HUES6 (cell line): ENCODE results near the gene CCDC106.

Experiments used
- H3K27ac ChIP-seq: 2 replicates; pipeline ENCODE4 v1.7.0; 2013; ENCODE audit warnings: low read depth, mild to moderate bottlenecking, low read length, inconsistent platforms
- H3K27me3 ChIP-seq: 2 replicates; pipeline ENCODE4 v1.6.1; 2013; ENCODE audit warnings: low read length; ENCODE audit not compliant: control insufficient read depth, insufficient read depth
- H3K36me3 ChIP-seq: 2 replicates; pipeline ENCODE4 v1.6.1; 2013; ENCODE audit warnings: low read length; ENCODE audit not compliant: control insufficient read depth, insufficient read depth
- H3K4me1 ChIP-seq: 2 replicates; pipeline ENCODE4 v1.6.1; 2013; ENCODE audit warnings: low read length; ENCODE audit not compliant: control insufficient read depth, insufficient read depth
- H3K4me3 ChIP-seq: 2 replicates; pipeline ENCODE4 v1.5.1; 2013; ENCODE audit warnings: low read depth, low read length
- H3K9ac ChIP-seq: one replicate; pipeline ENCODE4 v1.6.1; 2013; ENCODE audit warnings: mild to moderate bottlenecking, low read length
- H3K9me3 ChIP-seq: 2 replicates; pipeline ENCODE4 v1.6.1; 2013; ENCODE audit warnings: low read depth, low read length; ENCODE audit not compliant: control insufficient read depth, insufficient read depth

The CCDC106 gene

GRCh38 chr19:55623561-55623960, 24.5 kb upstream of the CCDC106 start:
- Histone ChIP-seq H3K36me3 (peaks cover 17% of the 10 kb centered on the region), H3K4me1 (no peaks in the 10 kb centered on the region; the same call in 1 of the 2 replicates), H3K27me3 (no peaks in the 10 kb centered on the region), H3K9me3 (no peaks in the 10 kb centered on the region), H3K27ac (no peak overlapping the region), H3K4me3 (peak overlapping the region; percentile 53), H3K9ac (no peak overlapping the region)

GRCh38 chr19:55624109-55625003, 23.7 kb upstream of the CCDC106 start, which contains the start of gene ZNF784:
ZNF784 (minus strand) TSS chr19:55624566; CDS start chr19:55624561, 5 bp downstream.
- no peaks in the 10 kb centered on the region; the same call in 1 of the 2 replicates for H3K4me1 ChIP-seq
- H3K27me3 ChIP-seq = no peaks in the 10 kb centered on the region
- peaks cover 17% of the 10 kb centered on the region for H3K36me3 ChIP-seq
- peak within 1 kb of the TSS; percentile 61 for H3K4me3 ChIP-seq
- peak within 1 kb of the TSS; percentile 57 for H3K9ac ChIP-seq
- H3K9me3 ChIP-seq = no peaks in the 10 kb centered on the region
- H3K27ac ChIP-seq = 0 out of 2 replicates have a peak within 1 kb of the TSS, but pooled peaks have one; percentile 48

- H3K4me3 ChIP-seq = peak overlapping the region; percentile 61
- no peak overlapping the region for H3K9ac ChIP-seq
- H3K27ac ChIP-seq = no peak overlapping the region
- peaks cover 17% of the 10 kb centered on the region for H3K36me3 ChIP-seq
- H3K27me3 ChIP-seq = no peaks in the 10 kb centered on the region
- no peaks in the 10 kb centered on the region for H3K9me3 ChIP-seq
- no peaks in the 10 kb centered on the region; the same call in 1 of the 2 replicates for H3K4me1 ChIP-seq
Measured at GRCh38 chr19:55625004-55625326, 23.0 kb upstream of the CCDC106 start.

GRCh38 chr19:55626350-55626749, 21.7 kb upstream of the CCDC106 start:
- H3K27ac ChIP-seq = no peak overlapping the region
- no peak overlapping the region for H3K4me3 ChIP-seq
- no peak overlapping the region for H3K9ac ChIP-seq

GRCh38 chr19:55632463-55632834, 15.6 kb upstream of the CCDC106 start:
- Histone ChIP-seq H3K27me3 (no peaks in the 10 kb centered on the region), H3K4me1 (peaks cover 9% of the 10 kb centered on the region), H3K36me3 (no peaks in the 10 kb centered on the region), H3K9ac (no peak overlapping the region), H3K9me3 (no peaks in the 10 kb centered on the region), H3K27ac (no peak overlapping the region), H3K4me3 (no peak overlapping the region)

More at GRCh38 chr19:55626350-55626749, 21.7 kb upstream of the CCDC106 start:
- no peaks in the 10 kb centered on the region; the same call in 1 of the 2 replicates for H3K4me1 ChIP-seq
- H3K27me3 ChIP-seq = no peaks in the 10 kb centered on the region
- H3K36me3 ChIP-seq = peaks cover 3% of the 10 kb centered on the region; the same call in 1 of the 2 replicates
- H3K9me3 ChIP-seq = no peaks in the 10 kb centered on the region

GRCh38 chr19:55633861-55634260, 14.2 kb upstream of the CCDC106 start:
- Histone ChIP-seq H3K4me1 (peaks cover 9% of the 10 kb centered on the region), H3K9me3 (no peaks in the 10 kb centered on the region), H3K27me3 (no peaks in the 10 kb centered on the region), H3K27ac (no peak overlapping the region), H3K36me3 (no peaks in the 10 kb centered on the region), H3K4me3 (no peak overlapping the region), H3K9ac (no peak overlapping the region)

GRCh38 chr19:55635334-55635717, 12.7 kb upstream of the CCDC106 start:
- peaks cover 11% of the 10 kb centered on the region for H3K4me1 ChIP-seq
- no peaks in the 10 kb centered on the region for H3K9me3 ChIP-seq
- H3K36me3 ChIP-seq = no peaks in the 10 kb centered on the region
- peak overlapping the region; percentile 93 for H3K9ac ChIP-seq
- no peaks in the 10 kb centered on the region for H3K27me3 ChIP-seq
- H3K27ac ChIP-seq = peak overlapping the region; percentile 54; the same call in 1 of the 2 replicates
- peak overlapping the region; percentile 95 for H3K4me3 ChIP-seq

- H3K27ac ChIP-seq = no peak overlapping the region
- H3K36me3 ChIP-seq = no peaks in the 10 kb centered on the region
- H3K27me3 ChIP-seq = no peaks in the 10 kb centered on the region
- peak overlapping the region; percentile 93 for H3K9ac ChIP-seq
- H3K4me1 ChIP-seq = peaks cover 15% of the 10 kb centered on the region
- peak overlapping the region; percentile 95 for H3K4me3 ChIP-seq
- no peaks in the 10 kb centered on the region for H3K9me3 ChIP-seq
Measured at GRCh38 chr19:55635856-55636440, 12.1 kb upstream of the CCDC106 start.

- Histone ChIP-seq H3K36me3 (no peaks in the 10 kb centered on the region), H3K4me3 (peak overlapping the region; percentile 12; the same call in 1 of the 2 replicates), H3K4me1 (peaks cover 15% of the 10 kb centered on the region), H3K27me3 (no peaks in the 10 kb centered on the region), H3K9me3 (no peaks in the 10 kb centered on the region), H3K27ac (no peak overlapping the region), H3K9ac (no peak overlapping the region)
Measured at GRCh38 chr19:55636723-55637122, 11.3 kb upstream of the CCDC106 start.

- H3K4me1 ChIP-seq = peaks cover 15% of the 10 kb centered on the region
- no peaks in the 10 kb centered on the region for H3K27me3 ChIP-seq
- no peaks in the 10 kb centered on the region for H3K36me3 ChIP-seq
- H3K4me3 ChIP-seq = no peak overlapping the region
- H3K9ac ChIP-seq = no peak overlapping the region
- H3K27ac ChIP-seq = no peak overlapping the region
- no peaks in the 10 kb centered on the region for H3K9me3 ChIP-seq
Measured at GRCh38 chr19:55637534-55637933, 10.5 kb upstream of the CCDC106 start.

- H3K27ac ChIP-seq = no peak overlapping the region
- H3K9me3 ChIP-seq = no peaks in the 10 kb centered on the region
- H3K9ac ChIP-seq = no peak overlapping the region
- H3K4me1 ChIP-seq = peaks cover 19% of the 10 kb centered on the region
- no peaks in the 10 kb centered on the region for H3K27me3 ChIP-seq
- H3K36me3 ChIP-seq = no peaks in the 10 kb centered on the region
- H3K4me3 ChIP-seq = no peak overlapping the region
Measured at GRCh38 chr19:55638864-55639359, 9.1 kb upstream of the CCDC106 start.
